Smooth muscle cell (in vitro differentiated cells): ENCODE measurements around the gene A2M. TPM values are rescaled to one million over a fixed set of nuclear protein-coding genes. Genes with fewer than 3 reads are reported as not detected.

Experiments
- DNase-seq: peaks from one replicate; lab custom pipeline; 2025; ENCODE audit not compliant: unreplicated experiment; lab: John Stamatoyannopoulos, UW
- H2AFZ ChIP-seq: fragments of 200-600 bp; sonication (generic); 2 replicates; pipeline ENCODE4 v1.6.0; 2016; ENCODE audit warnings: antibody characterized with exemption, low read depth, mild to moderate bottlenecking
- H3F3A ChIP-seq: fragments of 200-600 bp; sonication (generic); 2 replicates; pipeline ENCODE4 v1.6.0; 2017; ENCODE audit warnings: antibody characterized with exemption, low read depth
- H3K27ac ChIP-seq: fragments of 200-600 bp; sonication (generic); 2 replicates; pipeline ENCODE4 v1.5.1; 2016; ENCODE audit warnings: low read depth, mild to moderate bottlenecking
- H3K27me3 ChIP-seq: fragments of 200-600 bp; sonication (generic); 2 replicates; pipeline ENCODE4 v1.6.1; 2016; ENCODE audit warnings: low read depth, mild to moderate bottlenecking
- H3K36me3 ChIP-seq: fragments of 200-600 bp; sonication (generic); 2 replicates; pipeline ENCODE4 v1.5.1; 2016; ENCODE audit warnings: low read depth
- H3K4me1 ChIP-seq: fragments of 200-600 bp; sonication (generic); 2 replicates; pipeline ENCODE4 v1.5.1; 2016; ENCODE audit warnings: low read depth
- H3K4me2 ChIP-seq: fragments of 200-600 bp; sonication (generic); 2 replicates; pipeline ENCODE4 v1.6.0; 2016; ENCODE audit warnings: mild to moderate bottlenecking
- H3K4me3 ChIP-seq: fragments of 200-600 bp; sonication (generic); 2 replicates; pipeline ENCODE4 v1.5.1; 2016; ENCODE audit warnings: mild to moderate bottlenecking
- H3K79me2 ChIP-seq: fragments of 200-600 bp; sonication (generic); 2 replicates; pipeline ENCODE4 v1.6.0; 2016; ENCODE audit warnings: low read depth, mild to moderate bottlenecking
- H3K9ac ChIP-seq: fragments of 200-600 bp; sonication (generic); 2 replicates; pipeline ENCODE4 v1.6.0; 2016; ENCODE audit warnings: low read depth
- H3K9me3 ChIP-seq: fragments of 200-600 bp; sonication (generic); replicated peaks from 2 replicates; pipeline ENCODE4 v1.5.1; 2016; ENCODE audit warnings: low read depth
- H4K20me1 ChIP-seq: fragments of 200-600 bp; sonication (generic); 2 replicates; pipeline ENCODE4 v1.6.0; 2016; ENCODE audit warnings: low read depth
- WGBS: methylation state at CpG from one replicate; pipeline ENCODE4 v1.1.7; 2016; ENCODE audit warnings: low lambda C conversion rate; 5-methylcytosine and 5-hydroxymethylcytosine counted together
- polyA plus RNA-seq: library from polyadenylated mRNA; unstranded; fragments of >200 nt; fragmentation: Nextera tagmentation; extraction: Ambion mirVana; gene quantifications from 2 replicates; pipeline ENCODE4 v1.2.1, GENCODE V29; 2016
- total RNA-seq: library from RNA; depleted of rRNA; stranded (reverse); fragments of >200 nt; gene quantifications from 2 replicates; pipeline ENCODE4 v1.2.3, GENCODE V29; 2014
- TF ChIP-seq, protein P1 (sequence below): fragments of 200-600 bp; sonication (generic); IDR thresholded peaks from 2 replicates; pipeline ENCODE4 v1.5.1; 2017; ENCODE audit warnings: borderline replicate concordance, mild to moderate bottlenecking, antibody characterized with exemption; ENCODE audit not compliant: insufficient read depth, poor library complexity, severe bottlenecking

The A2M gene
- total and polyA plus RNA-seq, 2 experiments from 2014 or later = 72.8 to 108 TPM

- TF ChIP-seq, protein P1, sequence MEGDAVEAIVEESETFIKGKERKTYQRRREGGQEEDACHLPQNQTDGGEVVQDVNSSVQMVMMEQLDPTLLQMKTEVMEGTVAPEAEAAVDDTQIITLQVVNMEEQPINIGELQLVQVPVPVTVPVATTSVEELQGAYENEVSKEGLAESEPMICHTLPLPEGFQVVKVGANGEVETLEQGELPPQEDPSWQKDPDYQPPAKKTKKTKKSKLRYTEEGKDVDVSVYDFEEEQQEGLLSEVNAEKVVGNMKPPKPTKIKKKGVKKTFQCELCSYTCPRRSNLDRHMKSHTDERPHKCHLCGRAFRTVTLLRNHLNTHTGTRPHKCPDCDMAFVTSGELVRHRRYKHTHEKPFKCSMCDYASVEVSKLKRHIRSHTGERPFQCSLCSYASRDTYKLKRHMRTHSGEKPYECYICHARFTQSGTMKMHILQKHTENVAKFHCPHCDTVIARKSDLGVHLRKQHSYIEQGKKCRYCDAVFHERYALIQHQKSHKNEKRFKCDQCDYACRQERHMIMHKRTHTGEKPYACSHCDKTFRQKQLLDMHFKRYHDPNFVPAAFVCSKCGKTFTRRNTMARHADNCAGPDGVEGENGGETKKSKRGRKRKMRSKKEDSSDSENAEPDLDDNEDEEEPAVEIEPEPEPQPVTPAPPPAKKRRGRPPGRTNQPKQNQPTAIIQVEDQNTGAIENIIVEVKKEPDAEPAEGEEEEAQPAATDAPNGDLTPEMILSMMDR = no peak
- H3F3A ChIP-seq = no peaks in the 10 kb centered on the region
- H3K4me2 ChIP-seq = no peak overlapping the region
- H3K4me3 ChIP-seq = no peak overlapping the region
- no peak for DNase-seq
- no peaks in the 10 kb centered on the region for H4K20me1 ChIP-seq
- H3K4me1 ChIP-seq = no peaks in the 10 kb centered on the region
- H3K27me3 ChIP-seq = no peaks in the 10 kb centered on the region
- no peak overlapping the region for H2AFZ ChIP-seq
- H3K27ac ChIP-seq = no peak overlapping the region
- no peak overlapping the region for H3K9ac ChIP-seq
- no peaks in the 10 kb centered on the region for H3K9me3 ChIP-seq
- 77% methylated on average over 4 of the region's 4 CpGs for WGBS
- H3K36me3 ChIP-seq = peaks cover 6% of the 10 kb centered on the region
- H3K79me2 ChIP-seq = no peaks in the 10 kb centered on the region
These were observed 39.0 kb downstream of the A2M start for GRCh38 chr12:9076733-9077132.

DNA sequence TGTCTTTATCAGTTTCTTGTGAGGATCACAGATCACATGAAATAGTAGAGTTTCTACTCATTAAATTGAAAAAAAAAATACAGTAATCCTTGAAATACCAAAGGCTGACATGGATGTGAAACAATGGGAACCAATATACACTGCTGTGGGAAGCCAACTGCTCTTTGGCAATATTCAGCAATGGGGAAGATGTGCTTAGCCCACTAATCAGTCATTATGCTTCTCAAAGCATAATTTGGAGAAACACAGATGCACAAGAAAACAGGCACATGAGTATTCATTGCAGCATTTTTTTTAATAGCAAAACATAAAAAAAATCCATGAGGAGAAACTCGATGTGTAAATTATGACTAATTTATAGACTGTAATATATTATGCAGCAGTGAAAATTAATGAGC is 40.6 kb downstream of the A2M start:
- TF ChIP-seq, protein P1 = no peak
- Histone ChIP-seq H3F3A (no peaks in the 10 kb centered on the region), H2AFZ (no peak overlapping the region), H3K4me2 (no peak overlapping the region), H3K27ac (no peak overlapping the region), H3K79me2 (no peaks in the 10 kb centered on the region), H3K27me3 (no peaks in the 10 kb centered on the region), H3K9me3 (no peaks in the 10 kb centered on the region), H3K4me1 (no peaks in the 10 kb centered on the region), H3K4me3 (no peak overlapping the region), H3K36me3 (peaks cover 6% of the 10 kb centered on the region), H4K20me1 (no peaks in the 10 kb centered on the region), H3K9ac (no peak overlapping the region)
- DNase-seq = no peak
- WGBS = 89% methylated on average over 1 of the region's 1 CpG

- Histone ChIP-seq H3K9me3 (no peaks in the 10 kb centered on the region), H2AFZ (no peak overlapping the region), H3K4me3 (no peak overlapping the region), H3K27ac (no peak overlapping the region), H3K4me1 (no peaks in the 10 kb centered on the region), H4K20me1 (no peaks in the 10 kb centered on the region), H3F3A (no peaks in the 10 kb centered on the region), H3K9ac (no peak overlapping the region), H3K36me3 (peaks cover 6% of the 10 kb centered on the region), H3K4me2 (no peak overlapping the region), H3K79me2 (no peaks in the 10 kb centered on the region), H3K27me3 (no peaks in the 10 kb centered on the region)
- no peak for DNase-seq
- WGBS = 89% methylated on average over 10 of the region's 10 CpGs
- TF ChIP-seq, protein P1 = no peak
These were observed 41.1 kb downstream of the A2M start for GRCh38 chr12:9074484-9075137.

DNA sequence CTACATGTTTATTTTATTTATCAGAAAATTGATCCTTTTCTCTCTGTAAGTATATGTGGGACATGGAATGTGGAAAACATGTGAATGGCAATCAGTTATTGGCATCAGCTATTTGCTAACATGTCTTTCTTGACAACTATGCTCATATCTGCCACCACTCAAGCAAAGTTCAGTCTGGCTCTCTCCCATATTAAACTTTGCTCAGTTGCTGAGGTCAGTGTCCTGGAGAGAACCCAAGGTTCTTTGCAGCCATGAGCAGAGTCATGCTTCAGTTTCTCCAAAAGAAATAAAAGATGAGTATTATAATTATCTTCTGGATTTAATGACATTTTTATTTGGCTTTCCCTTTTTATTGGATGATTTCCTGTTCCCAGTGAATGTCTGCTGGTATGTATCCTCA is 42.6 kb downstream of the A2M start:
- no peak overlapping the region for H3K4me2 ChIP-seq
- no peaks in the 10 kb centered on the region for H3K27me3 ChIP-seq
- H3K27ac ChIP-seq = no peak overlapping the region
- H3K36me3 ChIP-seq = no peaks in the 10 kb centered on the region
- H3K4me1 ChIP-seq = no peaks in the 10 kb centered on the region
- H3K79me2 ChIP-seq = no peaks in the 10 kb centered on the region
- H4K20me1 ChIP-seq = no peaks in the 10 kb centered on the region
- TF ChIP-seq, protein P1 = no peak
- no peak overlapping the region for H3K9ac ChIP-seq
- H3F3A ChIP-seq = no peaks in the 10 kb centered on the region
- no peak overlapping the region for H3K4me3 ChIP-seq
- no peak overlapping the region for H2AFZ ChIP-seq
- H3K9me3 ChIP-seq = no peaks in the 10 kb centered on the region
- no peak for DNase-seq
